HepG2 (cell line): ENCODE data around the gene NPC2. TPM values are rescaled to one million over a fixed set of nuclear protein-coding genes. Genes with fewer than 3 reads are reported as not detected.

ENCODE experiments used
- BRCA1 ChIP-seq: sonication (generic); formaldehyde crosslinking; IDR thresholded peaks from 2 replicates; pipeline ENCODE4 v1.4.0; 2020; ENCODE audit warnings: missing genetic modification reagents
- CREM ChIP-seq, 2 experiments: sonication (generic) in 1 of 2; formaldehyde crosslinking in 1 of 2; IDR thresholded peaks; 2 replicates each; pipeline versions ENCODE4 v1.4.0 to v1.6.1; 2016 to 2020; ENCODE audit warnings: antibody characterized with exemption in 1 of 2, mild to moderate bottlenecking in 1 of 2, missing genetic modification reagents in 1 of 2
- EED ChIP-seq: sonication (generic); formaldehyde crosslinking; IDR thresholded peaks from 2 replicates; pipeline ENCODE4 v1.5.0; 2020; ENCODE audit warnings: mild to moderate bottlenecking, missing genetic modification reagents
- FIP1L1 ChIP-seq: fragments of 200-400 bp; formaldehyde crosslinking; IDR thresholded peaks from 2 replicates; pipeline ENCODE4 v1.6.1; 2018; ENCODE audit warnings: low read depth, mild to moderate bottlenecking, low read length, moderate library complexity, borderline replicate concordance; ENCODE audit not compliant: insufficient read depth
- GTF3A ChIP-seq: sonication (generic); formaldehyde crosslinking; conservative IDR thresholded peaks from 2 replicates; pipeline ENCODE4 v1.4.0; 2020; ENCODE audit warnings: mild to moderate bottlenecking, missing genetic modification reagents
- HNRNPK ChIP-seq: fragments of 200-400 bp; formaldehyde crosslinking; IDR thresholded peaks from 2 replicates; pipeline ENCODE4 v1.6.1; 2018; ENCODE audit warnings: low read length, low read depth, moderate library complexity, mild to moderate bottlenecking; ENCODE audit not compliant: poor library complexity, severe bottlenecking
- HNRNPUL1 ChIP-seq: fragments of 200-400 bp; formaldehyde crosslinking; IDR thresholded peaks from 2 replicates; pipeline ENCODE4 v1.6.1; 2017; ENCODE audit warnings: low read depth, mild to moderate bottlenecking, low read length, moderate library complexity
- HOXD1 ChIP-seq: sonication (generic); formaldehyde crosslinking; IDR thresholded peaks from 2 replicates; pipeline ENCODE4 v1.5.0; 2020; ENCODE audit warnings: missing genetic modification reagents
- JUN ChIP-seq: sonication (generic); formaldehyde crosslinking; IDR thresholded peaks from 2 replicates; pipeline ENCODE4 v1.4.0; 2020; ENCODE audit warnings: mild to moderate bottlenecking, missing genetic modification reagents
- KAT7 ChIP-seq: IDR thresholded peaks from 2 replicates; pipeline ENCODE4 v1.6.1; 2018; ENCODE audit warnings: borderline replicate concordance, missing compliant biosample characterization
- KLF15 ChIP-seq: sonication (generic); formaldehyde crosslinking; IDR thresholded peaks from 2 replicates; pipeline ENCODE4 v1.8.1; 2023; ENCODE audit warnings: borderline replicate concordance, mild to moderate bottlenecking, inconsistent platforms, missing genetic modification reagents, mixed read lengths
- PHF21A ChIP-seq: sonication (generic); formaldehyde crosslinking; IDR thresholded peaks from 2 replicates; pipeline ENCODE4 v1.5.0; 2020; ENCODE audit warnings: mild to moderate bottlenecking, missing genetic modification reagents
- POLR2A ChIP-seq, 2 experiments: IDR thresholded peaks; 2 replicates each; pipeline ENCODE4 v1.6.1; 2011; ENCODE audit warnings: low read depth in 2 of 2, low read length in 2 of 2, mild to moderate bottlenecking in 1 of 2, moderate library complexity in 1 of 2; ENCODE audit not compliant: insufficient read depth in 1 of 2
- TOE1 ChIP-seq: sonication (generic); formaldehyde crosslinking; IDR thresholded peaks from 2 replicates; pipeline ENCODE4 v1.4.0; 2020; ENCODE audit warnings: mild to moderate bottlenecking, missing genetic modification reagents
- YEATS2 ChIP-seq: sonication (generic); formaldehyde crosslinking; IDR thresholded peaks from 2 replicates; pipeline ENCODE4 v1.4.0; 2020; ENCODE audit warnings: missing genetic modification reagents, borderline replicate concordance
- ZNF136 ChIP-seq: sonication (generic); formaldehyde crosslinking; IDR thresholded peaks from 2 replicates; pipeline ENCODE4 v1.8.1; 2022; ENCODE audit warnings: low read depth, mild to moderate bottlenecking, moderate library complexity, missing genetic modification reagents
- ZNF18 ChIP-seq: sonication (generic); formaldehyde crosslinking; IDR thresholded peaks from 2 replicates; pipeline ENCODE4 v1.8.0; 2022; ENCODE audit warnings: mild to moderate bottlenecking, missing genetic modification reagents; ENCODE audit not compliant: insufficient replicate concordance
- ZNF225 ChIP-seq: sonication (generic); formaldehyde crosslinking; IDR thresholded peaks from 2 replicates; pipeline ENCODE4 v1.4.0; 2020; ENCODE audit warnings: mild to moderate bottlenecking, missing genetic modification reagents
- ZNF383 ChIP-seq: sonication (generic); formaldehyde crosslinking; IDR thresholded peaks from 2 replicates; pipeline ENCODE4 v1.4.0; 2020; ENCODE audit warnings: missing genetic modification reagents, mild to moderate bottlenecking, borderline replicate concordance
- ZNF512 ChIP-seq: sonication (generic); formaldehyde crosslinking; IDR thresholded peaks from 2 replicates; pipeline ENCODE4 v1.4.0; 2020; ENCODE audit warnings: mild to moderate bottlenecking, missing genetic modification reagents
- ZNF569 ChIP-seq: sonication (generic); formaldehyde crosslinking; IDR thresholded peaks from 2 replicates; pipeline ENCODE4 v1.5.0; 2020; ENCODE audit warnings: mild to moderate bottlenecking, missing genetic modification reagents, moderate library complexity, borderline replicate concordance
- ZNF883 ChIP-seq: sonication (generic); formaldehyde crosslinking; IDR thresholded peaks from 2 replicates; pipeline ENCODE4 v1.5.1; 2020; ENCODE audit warnings: mild to moderate bottlenecking, missing genetic modification reagents; ENCODE audit errors: not compliant biosample characterization
- ZSCAN30 ChIP-seq: sonication (generic); formaldehyde crosslinking; IDR thresholded peaks from 2 replicates; pipeline ENCODE4 v1.5.0; 2020; ENCODE audit warnings: mild to moderate bottlenecking, missing genetic modification reagents
- polyA plus RNA-seq, 8 experiments: library from polyadenylated mRNA; depleted of rRNA in 3 of 8; stranded (reverse) in 7 of 8; unstranded in 1 of 8; fragments of >200 nt; fragmentation: Illumina TruSeq in 4 of 8; extraction: Trizol in 4 of 8; gene quantifications; 2 replicates each; pipeline versions ENCODE4 v1.2.1 to v1.2.3, GENCODE V29; 2011 to 2016; ENCODE audit warnings: low read depth in 4 of 8, missing spikeins in 1 of 8, mixed read lengths in 1 of 8; ENCODE audit not compliant: insufficient read depth in 1 of 8
- total RNA-seq, 5 experiments: library from RNA; depleted of rRNA; stranded (reverse); fragments of >200 nt; fragmentation: Illumina TruSeq; extraction: Trizol; gene quantifications; 2 replicates each; pipeline ENCODE4 v1.2.3, GENCODE V29; 2016; ENCODE audit warnings: low read depth in 1 of 5

NPC2 gene
- total and polyA plus RNA-seq, 2 of the 13 experiments (the other 11 are each of a cell fraction or from before 2014, with no cell fraction given) = 132 to 164 TPM

GRCh38 chr14:74493343-74494261 lies 497 bp upstream of the NPC2 start, which contains the start of gene ISCA2 (continued):
- no peak for TF ChIP-seq TOE1 (CRISPR knock-in tag)
- no peak for TF ChIP-seq ZNF136
- TF ChIP-seq BRCA1 (CRISPR knock-in tag) = no peak
- no peak for TF ChIP-seq KAT7
- no peak for TF ChIP-seq ZNF512
- TF ChIP-seq ZNF225 = peak; percentile 86
- no peak for TF ChIP-seq ZSCAN30 (CRISPR knock-in tag)
- no peak for TF ChIP-seq FIP1L1
- TF ChIP-seq PHF21A (CRISPR knock-in tag) = 0 out of 2 replicates have a peak, but pooled peaks have one; percentile 26
- TF ChIP-seq ZNF383 (CRISPR knock-in tag) = no peak
- peak; percentile 57 for TF ChIP-seq HNRNPK
- TF ChIP-seq ZNF18 (CRISPR knock-in tag) = no peak
- peak; percentile 69 to 83 for TF ChIP-seq POLR2A (IDR thresholded peaks at IDR 0.05; ENCODE audit: insufficient read depth in 1 of 2, low read depth in 2 of 2, low read length in 2 of 2)
- no peak for TF ChIP-seq JUN (CRISPR knock-in tag)
- no peak for TF ChIP-seq HNRNPUL1
- TF ChIP-seq KLF15 = no peak
- peak; percentile 37; the same call in 1 of the 2 replicates for TF ChIP-seq CREM (IDR thresholded peaks at IDR 0.05)
- no peak for TF ChIP-seq CREM (CRISPR knock-in tag; IDR thresholded peaks at IDR 0.05)
- TF ChIP-seq HOXD1 = no peak
- no peak for TF ChIP-seq YEATS2 (CRISPR knock-in tag)
- TF ChIP-seq GTF3A (CRISPR knock-in tag) = no peak
- TF ChIP-seq ZNF569 (CRISPR knock-in tag) = no peak
- TF ChIP-seq ZNF883 (CRISPR knock-in tag) = peak; percentile 23
- TF ChIP-seq EED (CRISPR knock-in tag) = 0 out of 2 replicates have a peak, but pooled peaks have one; percentile 59
